PC-9 (cell line): ENCODE measurements around the gene POLQ.

ENCODE experiments used
- CTCF ChIP-seq: fragments of 200-600 bp; sonication (generic); conservative IDR thresholded peaks from 2 replicates; pipeline ENCODE4 v1.6.1; 2017; ENCODE audit warnings: mixed run types, antibody characterized with exemption, mild to moderate bottlenecking, moderate library complexity
- EZH2 ChIP-seq: fragments of 200-600 bp; sonication (generic); IDR thresholded peaks from 2 replicates; pipeline ENCODE4 v1.8.0; 2017; ENCODE audit warnings: antibody characterized with exemption, low read depth

- TF ChIP-seq EZH2: no peak
- no peak for TF ChIP-seq CTCF
Measured at GRCh38 chr3:121520510-121520909, 25.3 kb downstream of the POLQ start.
